Right ventricle myocardium superior (tissue), 1 donor: ENCODE data around the gene CHCHD6. TPM values are rescaled to one million over a fixed set of nuclear protein-coding genes. Genes with fewer than 3 reads are reported as not detected.

Experiments
- ATAC-seq: fragments of 200-7000 bp; cut with Tn5 transposase; one replicate; pipeline ENCODE4 v1.9.1; 2020; ENCODE audit warnings: mild to moderate bottlenecking; ENCODE audit not compliant: poor library complexity
- DNase-seq: peaks from one replicate; pipeline ENCODE4 v3.0.0-alpha.2; 2020
- intact Hi-C: fragments of 100-400 bp; cut with DNase I; formaldehyde crosslinking; loops from one replicate; pipeline ENCODE4 v1.11.2; 2022
- total RNA-seq: library from RNA; stranded (reverse); fragmentation: NEBNext Ultra II Directional; extraction: Animal tissue kit (Norgen Biotek cat#: 25700); gene quantifications from one replicate; pipeline ENCODE4 v1.2.1, GENCODE V29; 2021
- donor health status: DM: no; HTN: yes; CAD: no; lungs with severe emphysema.

Gene CHCHD6
- total RNA-seq, 1 donor from 2014 or later, result 8.3 TPM

DNA sequence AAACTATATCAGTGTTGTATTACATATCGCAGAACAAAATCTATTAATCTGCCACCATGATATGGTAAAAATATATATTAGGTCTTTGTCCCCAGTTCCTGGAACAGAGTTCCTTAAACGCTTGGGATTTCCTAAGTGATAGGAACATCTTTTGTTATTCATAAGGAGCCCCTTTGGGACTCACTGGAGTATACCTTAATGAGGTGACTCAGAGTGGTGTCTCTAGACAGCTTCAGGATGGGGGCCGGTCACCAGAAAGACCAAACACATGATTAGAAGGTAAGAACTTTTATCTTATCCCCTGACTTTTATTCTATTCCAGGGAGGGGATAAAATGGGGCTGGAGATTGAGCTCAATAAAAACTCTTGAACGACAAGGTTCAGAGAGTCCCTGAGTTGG, 12.3 kb upstream of the CHCHD6 start:
- ATAC-seq (no peak), DNase-seq (no peak)
- intact Hi-C loops, result no loop called here

GRCh38 chr3:126692858-126693257, 11.2 kb upstream of the CHCHD6 start:
- DNase-seq, result no peak
- intact Hi-C loops, result no loop called here
- no peak for ATAC-seq

GRCh38 chr3:126693921-126694320, 10.1 kb upstream of the CHCHD6 start:
- DNase-seq (no peak), ATAC-seq (no peak)
- intact Hi-C loops, result no loop called here

DNA sequence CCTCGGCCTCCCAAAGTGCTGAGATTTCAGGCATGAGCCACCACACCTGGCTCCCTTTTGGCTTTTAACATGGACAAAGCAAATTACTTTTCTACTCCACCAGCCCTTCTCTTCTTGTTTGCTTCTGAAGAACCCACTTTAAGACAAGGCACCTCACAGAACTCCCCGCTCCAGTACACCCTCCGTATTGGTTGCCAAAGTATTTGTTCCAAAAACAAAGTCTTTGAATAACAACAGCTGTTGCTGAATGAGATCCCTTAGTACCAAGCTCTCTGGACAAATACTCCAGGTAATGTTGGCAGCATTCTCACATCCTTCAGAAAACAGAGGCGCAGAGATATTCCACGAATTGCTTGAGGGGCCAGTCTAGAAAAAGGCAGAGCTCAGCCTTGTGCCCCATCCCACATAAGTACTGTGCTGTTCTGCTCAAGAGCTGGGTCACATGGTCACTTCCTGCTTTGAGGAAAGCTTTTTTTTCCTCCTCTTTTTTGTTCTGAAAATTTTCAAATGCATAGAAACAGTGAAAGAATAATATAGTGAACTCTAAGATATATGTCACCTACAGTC, 7.3 kb upstream of the CHCHD6 start:
- ATAC-seq (no peak), DNase-seq (no peak)
- intact Hi-C loops, result no loop called here

- DNase-seq (no peak), ATAC-seq (no peak)
- intact Hi-C loops, result no loop called here
Measured at GRCh38 chr3:126699011-126699410, 5.0 kb upstream of the CHCHD6 start.

DNA sequence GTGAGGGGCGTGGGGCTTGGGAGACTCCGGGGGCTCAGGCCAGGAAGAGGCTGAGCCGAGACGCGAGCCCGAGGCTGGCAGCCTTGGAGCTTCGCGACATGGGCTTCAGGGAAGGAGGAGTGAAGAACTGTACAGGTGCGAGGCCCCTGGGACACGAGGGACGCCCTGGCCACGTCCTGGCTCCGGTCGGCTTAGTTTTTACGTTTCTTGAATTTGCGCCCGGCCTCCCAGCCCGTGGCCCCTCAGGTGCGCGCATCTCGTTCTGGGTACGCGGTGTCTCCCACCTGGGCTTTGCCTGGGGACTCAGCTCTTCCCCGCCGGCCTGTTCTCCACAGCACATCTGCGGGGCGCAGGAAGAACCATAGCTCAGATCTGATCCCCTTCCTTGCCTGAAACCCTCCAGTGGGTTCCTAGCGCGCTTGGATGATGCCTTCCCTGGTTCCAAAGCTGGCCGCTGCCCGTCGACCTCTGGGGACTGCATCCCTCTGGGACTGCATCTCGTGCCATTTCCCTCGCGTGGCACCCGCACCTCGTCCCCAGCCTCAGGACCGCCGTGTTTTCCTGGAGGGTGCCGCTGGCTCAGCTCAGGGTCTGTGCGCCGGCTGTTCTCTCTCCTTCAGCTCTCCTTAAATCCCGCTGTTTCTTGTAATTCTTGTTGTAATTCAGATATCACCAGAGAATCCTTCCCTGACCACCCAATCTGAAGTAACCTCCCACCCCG, 614 bp downstream of the CHCHD6 start:
- ATAC-seq, result no peak
- intact Hi-C loops, result no loop called here
- DNase-seq, result no peak

- ATAC-seq, result no peak
- DNase-seq, result no peak
- intact Hi-C loops, result no loop called here
Measured at GRCh38 chr3:126706631-126707030, 2.6 kb downstream of the CHCHD6 start.

DNA sequence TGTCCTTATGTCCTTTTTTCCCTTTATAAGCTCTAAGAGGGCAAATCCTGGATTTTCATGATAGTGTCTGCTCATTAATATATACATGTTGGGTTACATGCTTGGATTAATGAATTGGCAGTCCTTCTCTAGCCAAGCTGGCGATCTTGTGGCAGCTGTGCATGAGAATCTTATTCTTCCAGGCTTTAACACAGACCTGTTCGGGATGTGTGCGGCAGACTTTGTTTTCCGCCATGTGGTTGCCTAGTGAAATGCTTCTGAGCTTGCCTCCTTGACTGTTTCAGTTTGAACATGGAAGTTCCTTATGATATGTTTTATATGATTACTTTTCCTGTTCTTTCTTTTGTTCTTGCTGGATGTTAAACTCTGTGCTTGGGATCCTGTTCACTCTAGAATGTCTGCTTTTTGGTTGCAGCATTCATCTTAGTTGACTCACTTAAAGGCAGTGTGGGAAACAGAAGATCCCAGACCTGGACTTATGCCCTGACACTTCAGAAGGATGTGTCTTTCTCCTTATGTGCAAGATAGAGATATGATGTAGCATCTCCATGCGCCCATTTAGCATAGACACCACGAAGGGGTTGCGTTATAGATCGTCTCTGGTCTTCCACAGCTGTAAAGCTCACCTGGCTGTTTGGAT, 7.2 kb downstream of the CHCHD6 start:
- no peak for ATAC-seq
- DNase-seq, result no peak
- intact Hi-C loops, result no loop called here

GRCh38 chr3:126713199-126713598, 9.2 kb downstream of the CHCHD6 start:
- intact Hi-C loops, result no loop called here
- DNase-seq (no peak), ATAC-seq (no peak)

GRCh38 chr3:126714276-126714900, 10.3 kb downstream of the CHCHD6 start:
- intact Hi-C loops, result no loop called here

GRCh38 chr3:126714921-126715320, 10.9 kb downstream of the CHCHD6 start:
- ATAC-seq, result no peak
- intact Hi-C loops, result no loop called here
- DNase-seq, result no peak

More at GRCh38 chr3:126714276-126714900, 10.3 kb downstream of the CHCHD6 start:
- ATAC-seq (no peak), DNase-seq (no peak)

- ATAC-seq (no peak), DNase-seq (no peak)
- intact Hi-C loops, result no loop called here
Measured at GRCh38 chr3:126715432-126715831, 11.4 kb downstream of the CHCHD6 start.

DNA sequence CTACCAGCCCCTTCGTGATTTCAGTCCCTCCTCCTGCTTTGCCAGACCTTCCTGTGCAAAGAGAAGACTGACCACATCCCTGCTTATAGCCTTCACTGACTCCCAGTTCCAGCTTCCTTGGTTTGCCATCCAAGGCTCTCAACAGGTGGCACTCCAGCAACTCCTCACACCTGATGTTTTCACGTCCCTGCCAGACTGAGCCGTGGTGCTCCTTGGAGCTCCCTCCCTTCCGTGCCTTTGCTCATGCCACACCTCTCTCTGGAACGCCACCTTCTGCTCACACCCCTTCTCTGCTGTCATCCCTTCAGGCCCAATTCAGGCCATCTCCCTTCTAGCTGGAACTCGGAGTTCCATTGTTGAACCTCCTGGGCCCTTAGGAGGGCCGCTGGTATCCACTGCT, 12.0 kb downstream of the CHCHD6 start:
- intact Hi-C loops, result no loop called here
- DNase-seq (no peak), ATAC-seq (no peak)

GRCh38 chr3:126718561-126719445, 14.8 kb downstream of the CHCHD6 start:
- DNase-seq, result no peak
- intact Hi-C loops, result no loop called here

DNA sequence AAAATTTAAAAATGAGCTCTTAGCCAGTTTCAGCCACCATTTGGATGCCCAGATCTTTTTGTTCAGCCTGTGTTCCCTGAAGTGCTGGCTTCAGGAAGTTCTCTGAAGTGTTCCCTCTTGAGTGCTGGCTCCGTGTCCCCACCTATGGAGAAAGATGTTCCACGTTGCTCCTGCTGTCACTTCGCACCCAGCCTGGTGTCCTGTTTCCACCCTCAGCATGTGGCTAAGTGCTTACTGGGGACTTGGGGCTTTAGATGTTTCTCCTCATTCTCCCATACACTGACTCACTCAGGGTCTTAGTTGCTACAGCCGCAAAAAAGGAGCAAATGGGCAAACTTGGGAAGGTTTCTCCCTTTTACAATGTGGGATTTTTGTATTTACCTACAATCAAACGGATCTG, 16.6 kb downstream of the CHCHD6 start:
- DNase-seq (no peak), ATAC-seq (no peak)
- intact Hi-C loops, result no loop called here

More at GRCh38 chr3:126718561-126719445, 14.8 kb downstream of the CHCHD6 start:
- ATAC-seq, result no peak

DNA sequence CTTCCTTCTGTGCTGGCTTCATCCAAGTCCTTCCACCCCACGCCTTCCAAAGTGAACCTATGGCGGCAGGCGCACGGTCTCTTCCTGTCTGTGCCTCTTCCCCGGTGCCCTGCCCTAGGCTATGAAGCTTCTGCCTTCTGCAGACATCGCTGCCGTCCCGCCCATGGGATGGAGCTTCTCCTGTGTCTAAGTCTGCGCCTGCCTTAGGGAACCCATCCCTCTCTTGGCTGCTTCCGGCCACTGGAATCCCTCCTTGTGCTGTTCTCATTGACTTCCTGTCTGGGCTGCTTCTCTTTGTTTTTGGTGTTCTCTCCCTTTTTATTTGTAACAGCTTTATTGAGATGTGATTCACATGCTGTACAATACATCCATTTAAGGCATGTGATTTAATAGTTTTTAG, 17.2 kb downstream of the CHCHD6 start:
- intact Hi-C loops, result no loop called here
- no peak for DNase-seq
- ATAC-seq, result no peak

DNA sequence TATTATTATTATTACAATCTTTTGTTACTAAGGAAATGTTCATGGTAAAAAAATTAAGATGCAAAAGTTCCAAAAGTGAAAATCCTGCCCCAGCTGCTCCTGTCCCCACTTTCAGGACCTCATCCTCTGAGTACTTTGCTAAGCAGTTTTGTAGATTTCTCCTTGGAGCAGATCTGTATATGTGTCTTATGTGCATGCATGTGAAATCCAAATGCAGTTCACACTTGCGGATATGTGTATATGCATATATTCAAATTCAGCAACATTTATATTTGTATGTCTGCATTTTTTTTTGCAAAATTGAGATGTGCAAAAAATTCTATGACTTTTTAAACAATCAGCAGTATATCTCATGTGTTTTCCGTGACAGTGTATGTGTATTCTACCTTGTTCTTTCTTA, 19.2 kb downstream of the CHCHD6 start:
- ATAC-seq (no peak), DNase-seq (no peak)
- intact Hi-C loops, result no loop called here

- DNase-seq (no peak), ATAC-seq (no peak)
- intact Hi-C loops, result no loop called here
Measured at GRCh38 chr3:126723801-126724200, 19.8 kb downstream of the CHCHD6 start.

- DNase-seq (no peak), ATAC-seq (no peak)
- intact Hi-C loops, result no loop called here
Measured at GRCh38 chr3:126728680-126729079, 24.6 kb downstream of the CHCHD6 start.
